Testis (tissue), 3 donors: Measurements from ENCODE around the gene CCDC102A. TPM values are rescaled to one million over a fixed set of nuclear protein-coding genes. Genes with fewer than 3 reads are reported as not detected.

Experiments used
- DNase-seq: peaks from one replicate; pipeline ENCODE4 v3.0.0-alpha.2; 2019
- H3K27ac ChIP-seq, 2 donors: fragments of 200-600 bp; sonication (generic); one replicate each; pipeline ENCODE4 v1.5.1; 2019
- H3K27me3 ChIP-seq: fragments of 200-600 bp; sonication (generic); one replicate; pipeline ENCODE4 v1.5.1; 2019
- H3K36me3 ChIP-seq: fragments of 200-600 bp; sonication (generic); one replicate; pipeline ENCODE4 v1.5.1; 2017; ENCODE audit warnings: low read depth; ENCODE audit errors: missing control alignments
- H3K4me1 ChIP-seq: fragments of 200-600 bp; sonication (generic); one replicate; pipeline ENCODE4 v1.5.1; 2019
- H3K4me3 ChIP-seq, 2 donors: fragments of 200-600 bp; sonication (generic); one replicate each; pipeline ENCODE4 v1.5.1; 2017 to 2019
- H3K9me3 ChIP-seq: fragments of 200-600 bp; sonication (generic); one replicate; pipeline ENCODE4 v1.5.1; 2017
- CTCF ChIP-seq, 3 experiments: fragments of 450-650 bp in 2 of 3; fragments of 200-600 bp in 1 of 3; sonication (generic) in 1 of 3; IDR thresholded peaks; one replicate each; pipeline ENCODE4 v1.5.1; 2016 to 2019; ENCODE audit warnings: antibody characterized with exemption in 3 of 3, mild to moderate bottlenecking in 2 of 3, moderate library complexity in 1 of 3
- POLR2A ChIP-seq: fragments of 450-650 bp; IDR thresholded peaks from one replicate; pipeline ENCODE4 v1.6.1; 2017; ENCODE audit warnings: antibody characterized with exemption, mild to moderate bottlenecking, moderate library complexity
- WGBS, 2 donors: methylation state at CpG; one replicate each; pipeline ENCODE4 v1.1.5; 2018; 5-methylcytosine and 5-hydroxymethylcytosine counted together
- intact Hi-C: fragments of 100-400 bp; cut with DNase I; formaldehyde crosslinking; loops from one replicate; pipeline ENCODE4 v1.15.1; 2023; ENCODE audit warnings: low total_unique reads
- polyA plus RNA-seq: library from polyadenylated mRNA; stranded (reverse); fragments of 350-450 nt; fragmentation: Illumina TruSeq; extraction: RNeasy Lipid Tissue Mini Kit (QIAGEN cat#74804); gene quantifications from one replicate; pipeline ENCODE4 v1.2.3, GENCODE V29; 2014; ENCODE audit warnings: low read depth, low replicate concordance; ENCODE audit not compliant: insufficient read depth
- total RNA-seq, 2 donors: library from RNA; depleted of rRNA; stranded (reverse); fragments of >200 nt; gene quantifications; one replicate each; pipeline ENCODE4 v1.2.3, GENCODE V29; 2016

The CCDC102A gene
- total and polyA plus RNA-seq, 3 donors from 2014 or later = 7.7 to 16.7 (median 13.1) TPM

GRCh38 chr16:57462209-57462977 lies 74.0 kb downstream of the CCDC102A start, which contains the start of gene POLR2C:
Gene POLR2C, plus strand, starts transcription at chr16:57462679. Its CDS starts 46 bp downstream, at chr16:57462725.
- intact Hi-C loops = no loop called here
- Histone ChIP-seq H3K27me3 (no peaks in the 10 kb centered on the region), H3K4me3 (peak within 1 kb of the TSS; percentile 81 to 90), H3K27ac (peak within 1 kb of the TSS; percentile 57 to 81), H3K4me1 (peaks cover 6% of the 10 kb centered on the region), H3K36me3 (no peaks in the 10 kb centered on the region), H3K9me3 (no peaks in the 10 kb centered on the region)
- 0 to 1% methylated on average over 9 to 45 of the region's 47 CpGs for WGBS, 2 donors
- peak; percentile 93 for DNase-seq
- peak; percentile 53 for TF ChIP-seq POLR2A
- TF ChIP-seq CTCF (IDR thresholded peaks at IDR 0.05) = peak; percentile 93 to 98 (median 95)

Other genes with a start within 250 kb of the CCDC102A start
- not detected for gene CCL22, start 177.8 kb downstream of the CCDC102A start, total RNA-seq
- gene CCL22, start 177.8 kb downstream of the CCDC102A start, polyA plus RNA-seq = 0.65 TPM
- 10 to 100 TPM in 1 of 2 donors, 1 to 10 TPM in 1; 8.5 to 19.6 TPM for gene CX3CL1, start 164.1 kb downstream of the CCDC102A start, total RNA-seq
- 12.9 TPM for gene CX3CL1, start 164.1 kb downstream of the CCDC102A start, polyA plus RNA-seq
- gene CCL17, start 131.8 kb downstream of the CCDC102A start, total RNA-seq = under 1 TPM in 1 of 2 donors, not detected in 1; 0.81 TPM
- gene CCL17, start 131.8 kb downstream of the CCDC102A start, polyA plus RNA-seq = 4.0 TPM
- 10 to 100 TPM; 74.9 to 77.1 TPM for gene CIAPIN1, start 89.2 kb downstream of the CCDC102A start, total RNA-seq
- 205 TPM for gene CIAPIN1, start 89.2 kb downstream of the CCDC102A start, polyA plus RNA-seq
- gene COQ9, start 89.1 kb downstream of the CCDC102A start, total RNA-seq = 10 to 100 TPM; 74.1 to 77.1 TPM
- 93.5 TPM for gene COQ9, start 89.1 kb downstream of the CCDC102A start, polyA plus RNA-seq
- 100 to 1,000 TPM in 1 of 2 donors, 10 to 100 TPM in 1; 88.7 to 102 TPM for gene POLR2C, start 73.9 kb downstream of the CCDC102A start, total RNA-seq
- gene POLR2C, start 73.9 kb downstream of the CCDC102A start, polyA plus RNA-seq = 65.0 TPM
- gene DOK4, start 50.1 kb downstream of the CCDC102A start, total RNA-seq = 10 to 100 TPM; 25.3 to 32.9 TPM
- gene DOK4, start 50.1 kb downstream of the CCDC102A start, polyA plus RNA-seq = 15.5 TPM
- 1 to 10 TPM; 2.3 to 2.4 TPM for gene ADGRG5, start 6.1 kb upstream of the CCDC102A start, total RNA-seq
- 2.7 TPM for gene ADGRG5, start 6.1 kb upstream of the CCDC102A start, polyA plus RNA-seq
- 100 to 1,000 TPM; 296 to 346 TPM for gene ADGRG1, start 92.1 kb upstream of the CCDC102A start, total RNA-seq
- gene ADGRG1, start 92.1 kb upstream of the CCDC102A start, polyA plus RNA-seq = 134 TPM
- under 1 TPM; 0.37 to 0.63 TPM for gene ADGRG3, start 131.7 kb upstream of the CCDC102A start, total RNA-seq
- gene ADGRG3, start 131.7 kb upstream of the CCDC102A start, polyA plus RNA-seq = 0.82 TPM
- gene DRC7, start 158.2 kb upstream of the CCDC102A start, total RNA-seq = 10 to 100 TPM; 35.4 to 62.7 TPM
- gene DRC7, start 158.2 kb upstream of the CCDC102A start, polyA plus RNA-seq = 199 TPM
- gene KATNB1, start 199.2 kb upstream of the CCDC102A start, total RNA-seq = 10 to 100 TPM; 52.7 to 53.5 TPM
- 105 TPM for gene KATNB1, start 199.2 kb upstream of the CCDC102A start, polyA plus RNA-seq